Endothelial cell of umbilical vein (primary cell): ENCODE data around the gene MATK.

Source experiments
- CTCF ChIP-seq, 2 donors: IDR thresholded peaks; 1 replicate in 1 of 2; 2 replicates in 1 of 2; pipeline ENCODE4 v1.5.1; 2011; ENCODE audit warnings: low read length in 2 of 2, mild to moderate bottlenecking in 2 of 2, moderate library complexity in 2 of 2, control low read depth in 1 of 2, inconsistent platforms in 1 of 2, low read depth in 1 of 2; ENCODE audit not compliant: insufficient read depth in 1 of 2; ENCODE audit errors: extremely low read depth in 1 of 2
- EZH2 ChIP-seq: IDR thresholded peaks from 2 replicates; pipeline ENCODE4 v1.6.1; 2012; ENCODE audit warnings: borderline replicate concordance, low read depth, mild to moderate bottlenecking, moderate library complexity, low read length, inconsistent platforms; ENCODE audit not compliant: severe bottlenecking
- FOS ChIP-seq: IDR thresholded peaks from 2 replicates; pipeline ENCODE4 v1.6.1; 2011; ENCODE audit warnings: mild to moderate bottlenecking, low read length, moderate library complexity, borderline replicate concordance; ENCODE audit not compliant: insufficient read depth
- MAX ChIP-seq: IDR thresholded peaks from 2 replicates; pipeline ENCODE4 v1.6.1; 2011; ENCODE audit not compliant: insufficient read depth, insufficient read length
- POLR2A ChIP-seq: IDR thresholded peaks from 2 replicates; pipeline ENCODE4 v1.6.1; 2012; ENCODE audit warnings: low read depth, mild to moderate bottlenecking, control low read depth, low read length
- POLR2AphosphoS5 ChIP-seq: IDR thresholded peaks from 2 replicates; pipeline ENCODE4 v1.6.1; 2012; ENCODE audit warnings: low read depth, mild to moderate bottlenecking, control low read depth, low read length, moderate library complexity; ENCODE audit not compliant: insufficient read depth

- no peak for TF ChIP-seq CTCF (IDR thresholded peaks at IDR 0.05; ENCODE audit: extremely low read depth in 1 of 2, insufficient read depth in 1 of 2, low read depth in 1 of 2, low read length in 2 of 2)
- TF ChIP-seq POLR2A: no peak
- TF ChIP-seq EZH2: no peak
- TF ChIP-seq POLR2AphosphoS5: no peak
- TF ChIP-seq MAX: no peak
- TF ChIP-seq FOS: no peak
These were observed 19.7 kb downstream of the MATK start for GRCh38 chr19:3766520-3766919.
